ENCODE results near the gene IQSEC2. TPM values are rescaled to one million over a fixed set of nuclear protein-coding genes. Genes with fewer than 3 reads are reported as not detected.
A peak's percentile ranks its signal among the peaks of the same experiment; 100 is the strongest.

Gene IQSEC2
- total and polyA plus RNA-seq, 9 of the 15 experiments (the other 6 are each of a cell fraction or from before 2014, with no cell fraction given), result 2.7 to 41.8 (median 20.1) TPM

DNA sequence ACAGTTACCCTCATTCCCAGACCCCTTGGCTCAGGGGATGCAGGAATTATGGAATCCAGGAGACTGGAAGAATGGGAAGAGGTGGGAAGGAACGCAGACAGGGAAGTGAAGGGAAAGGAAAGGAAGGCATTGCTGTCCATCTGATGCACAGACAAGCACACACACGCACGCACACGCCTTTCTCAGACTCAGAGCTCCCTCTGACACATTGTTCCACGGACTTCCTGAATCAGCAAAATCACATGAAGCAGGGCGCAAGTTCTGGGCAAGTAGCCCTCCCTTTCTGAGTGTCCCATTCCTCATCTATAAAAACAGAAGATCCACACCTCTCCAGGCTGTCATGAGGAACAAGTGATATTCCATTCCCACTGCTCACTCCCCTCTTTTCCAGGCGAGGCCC, 13.2 kb downstream of the IQSEC2 start:
- POLR2A ChIA-PET, result interaction anchor here (0.7 to 0.8 kb wide), 3 partner anchors 10 to 27 kb away, joined by 3 read pairs; no protein-coding TSS in a partner anchor
- in situ Hi-C loops (cut with MboI), result no loop called here
- no peaks in the 10 kb centered on the region for H4K20me1 ChIP-seq (replicated peaks; ENCODE audit: control insufficient read depth, insufficient read depth, low read length)
- H3K79me2 ChIP-seq (ENCODE audit: control insufficient read depth, insufficient read depth, low read length), result no peaks in the 10 kb centered on the region
- peak overlapping the region; percentile 14 for H3K4me2 ChIP-seq (ENCODE audit: insufficient read depth, low read length)
- H2AFZ ChIP-seq (ENCODE audit: low read depth, low read length), result peak overlapping the region; percentile 34; the same call in 1 of the 2 replicates
- FAIRE-seq, result peak; percentile 69
- H3K4me3 ChIP-seq, result no peak overlapping the region
- peak; percentile 77 for TF ChIP-seq MAFF (IDR thresholded peaks at IDR 0.05; ENCODE audit: low read length)
- no peak for TF ChIP-seq REST (IDR thresholded peaks at IDR 0.05; ENCODE audit: borderline replicate concordance)
- no peak for TF ChIP-seq REST (CRISPR knock-in tag; IDR thresholded peaks at IDR 0.05; ENCODE audit: low read depth)
- TF ChIP-seq NRF1 (conservative IDR thresholded peaks at IDR 0.05 in 1 of 2, IDR thresholded peaks at IDR 0.05 in 1 of 2), result 0 out of 4 replicates have a peak, but pooled peaks of 1 of the 2 experiments have one; percentile 19
- TF ChIP-seq C11orf30 (IDR thresholded peaks at IDR 0.05; ENCODE audit: low read depth), result peak; percentile 95
- TF ChIP-seq NFE2 (IDR thresholded peaks at IDR 0.05; ENCODE audit: low read depth), result peak; percentile 41; the same call in 1 of the 2 replicates
- peak; percentile 97 for TF ChIP-seq ZNF316 (IDR thresholded peaks at IDR 0.05)
- peak; percentile 83 for TF ChIP-seq MAFK (IDR thresholded peaks at IDR 0.05; ENCODE audit: low read length)
- TF ChIP-seq MAFG (tag; conservative IDR thresholded peaks at IDR 0.05), result peak; percentile 86
- TF ChIP-seq SNIP1 (IDR thresholded peaks at IDR 0.05; ENCODE audit: low read depth), result no peak
- H3K4me1 ChIP-seq (replicated peaks in 1 of 2; ENCODE audit: control insufficient read depth in 2 of 2, insufficient read depth in 2 of 2, low read length in 2 of 2), result peaks cover 30 to 38% of the 10 kb centered on the region in 2 experiments; a peak in 4 of 5 replicates
- H3K27me3 ChIP-seq (ENCODE audit: control insufficient read depth in 2 of 2, insufficient read depth in 2 of 2, low read length in 2 of 2), result no peaks in the 10 kb centered on the region
- no TSS peak for BruUV-seq (replicated peaks)
- peak overlapping the region; percentile 28 to 33; a peak in 2 of 4 replicates for H3K9ac ChIP-seq (ENCODE audit: insufficient read depth in 1 of 2, low read depth in 2 of 2, low read length in 2 of 2)
- CTCF ChIA-PET (ENCODE audit: low intra/inter-chr PET ratio), result no interaction called here
- ATAC-seq, result no peak
- DNase-seq (ENCODE audit: extremely low read depth in 1 of 4, low spot score in 3 of 4), result peak in 1 of 4 experiments; percentile 42
- no peaks in the 10 kb centered on the region for H3K9me1 ChIP-seq (ENCODE audit: control insufficient read depth, insufficient read depth, low read length)
- H3K9me3 ChIP-seq (replicated peaks; ENCODE audit: control insufficient read depth, insufficient read depth, low read depth, low read length), result no peaks in the 10 kb centered on the region
- intact Hi-C loops (cut with micrococcal nuclease), result no loop called here
- H3K36me3 ChIP-seq (ENCODE audit: control insufficient read depth, insufficient read depth, low read length), result peaks cover 2% of the 10 kb centered on the region; the same call in 1 of the 3 replicates
- H3K27ac ChIP-seq (ENCODE audit: extremely low read depth, low read depth, low read length), result peak overlapping the region; percentile 5; the same call in 1 of the 3 replicates
- WGBS (ENCODE audit: insufficient coverage, low coverage, missing lambda C conversion rate), result 12% methylated on average over 7 of the region's 7 CpGs

Measured in K562 (cell line).